NCI-H446 (cell line): ENCODE results near the gene IL23A.

Source experiments
- DNase-seq, 2 experiments: peaks; one replicate each; lab custom pipeline; 2025; lab: John Stamatoyannopoulos, UW

Gene IL23A

GRCh38 chr12:56361487-56362129 lies 22.9 kb downstream of the IL23A start:
- no peak for DNase-seq

GRCh38 chr12:56362130-56363059 lies 23.7 kb downstream of the IL23A start, which contains the start of gene APOF:
Gene APOF (minus strand): TSS chr12:56362857. CDS start chr12:56362745, 112 bp downstream.
- DNase-seq: no peak

- no peak for DNase-seq
Observed at GRCh38 chr12:56366948-56367347, 28.3 kb downstream of the IL23A start.

GRCh38 chr12:56373515-56373914 lies 34.8 kb downstream of the IL23A start:
- no peak for DNase-seq

GRCh38 chr12:56374726-56375597 lies 36.3 kb downstream of the IL23A start:
- DNase-seq: no peak

GRCh38 chr12:56375598-56376434 lies 37.1 kb downstream of the IL23A start:
- DNase-seq: no peak

GRCh38 chr12:56377310-56377988 lies 38.8 kb downstream of the IL23A start:
- DNase-seq: no peak

- no peak for DNase-seq
Observed at GRCh38 chr12:56377989-56378316, 39.3 kb downstream of the IL23A start.

- DNase-seq: no peak
Observed at GRCh38 chr12:56382611-56383010, 43.9 kb downstream of the IL23A start.

GRCh38 chr12:56385873-56386272 lies 47.2 kb downstream of the IL23A start:
- DNase-seq: no peak

GRCh38 chr12:56387152-56387736 lies 48.6 kb downstream of the IL23A start:
- no peak for DNase-seq

- no peak for DNase-seq
Observed at GRCh38 chr12:56389412-56389811, 50.7 kb downstream of the IL23A start.
